HG02623 (cell line): ENCODE measurements around the gene GNAI1.

Experiments
- ATAC-seq: cut with Tn5 transposase; IDR thresholded peaks from one replicate; pipeline ENCODE4 v1.9.1; 2021; ENCODE audit warnings: moderate library complexity; ENCODE audit not compliant: unreplicated experiment

Gene GNAI1

GRCh38 chr7:80134536-80135308 lies at the start of gene GNAI1:
TSS of gene GNAI1 (plus strand) at chr7:80134831. CDS start at chr7:80135161, 330 bp downstream.
- peak; percentile 31 for ATAC-seq

GRCh38 chr7:80087051-80087770 lies 47.4 kb upstream of the GNAI1 start:
- ATAC-seq = no peak

- no peak for ATAC-seq
Measured at GRCh38 chr7:80087771-80088170, 46.9 kb upstream of the GNAI1 start.

- no peak for ATAC-seq
Measured at GRCh38 chr7:80088705-80089104, 45.9 kb upstream of the GNAI1 start.

DNA sequence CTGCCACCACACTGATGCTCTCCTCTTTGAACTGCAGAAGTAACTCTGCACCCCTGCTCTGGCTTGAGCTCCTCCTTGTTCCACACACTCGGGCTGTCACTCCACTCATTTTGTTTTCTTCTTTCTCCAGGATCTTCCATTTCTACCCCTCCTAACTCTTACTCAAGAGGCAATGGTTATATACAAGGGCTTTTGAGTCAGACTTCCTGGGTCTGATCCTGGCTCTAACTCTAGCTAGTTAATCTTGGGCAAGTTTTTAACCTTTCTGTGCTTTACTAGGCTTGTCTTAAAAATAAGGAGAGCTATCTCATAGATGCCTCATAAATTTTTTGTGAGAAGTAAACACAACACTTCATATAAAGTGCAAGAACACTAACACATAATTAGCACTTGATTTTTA lies 45.3 kb upstream of the GNAI1 start:
- no peak for ATAC-seq

GRCh38 chr7:80093349-80093748 lies 41.3 kb upstream of the GNAI1 start:
- no peak for ATAC-seq

GRCh38 chr7:80095545-80095944 lies 39.1 kb upstream of the GNAI1 start:
- ATAC-seq = no peak

DNA sequence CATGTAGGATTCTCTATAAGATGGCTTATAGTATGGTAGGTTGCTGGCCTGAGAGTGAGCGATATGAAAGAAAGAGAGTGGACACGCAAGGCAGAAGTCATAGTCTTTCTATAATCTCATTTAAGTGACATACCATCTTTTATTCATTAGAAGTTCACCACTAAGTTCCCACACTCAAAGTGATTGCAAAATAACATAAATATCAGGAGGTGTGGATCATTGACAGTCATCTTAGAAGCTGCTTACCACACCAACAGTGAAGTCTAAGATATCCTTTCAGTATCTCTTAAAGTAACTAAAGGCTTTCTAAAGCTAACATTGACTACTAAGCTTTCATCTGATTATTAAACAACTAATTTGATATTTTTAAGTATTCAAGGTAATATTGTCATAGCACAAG lies 36.9 kb upstream of the GNAI1 start:
- ATAC-seq = no peak

DNA sequence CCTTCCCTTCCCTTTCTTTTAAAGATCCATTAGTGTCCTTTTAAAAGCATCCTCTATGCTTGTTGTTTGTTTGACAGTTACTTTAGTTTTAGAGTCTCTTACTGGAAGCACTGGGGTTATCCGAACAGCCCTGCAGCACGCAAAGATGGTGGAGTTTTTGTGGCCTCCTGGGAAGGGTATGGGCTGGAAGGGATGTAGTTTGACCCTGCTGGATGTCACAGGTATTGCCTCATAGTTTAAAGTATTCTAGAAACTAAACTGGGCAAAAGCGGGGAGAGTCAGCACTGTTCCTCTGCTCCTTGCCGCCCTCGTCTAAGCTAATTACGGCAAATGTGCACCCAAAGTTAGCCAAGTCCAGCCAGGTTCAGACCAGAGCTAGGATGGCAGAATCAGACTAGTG lies 35.8 kb upstream of the GNAI1 start:
- ATAC-seq = no peak

DNA sequence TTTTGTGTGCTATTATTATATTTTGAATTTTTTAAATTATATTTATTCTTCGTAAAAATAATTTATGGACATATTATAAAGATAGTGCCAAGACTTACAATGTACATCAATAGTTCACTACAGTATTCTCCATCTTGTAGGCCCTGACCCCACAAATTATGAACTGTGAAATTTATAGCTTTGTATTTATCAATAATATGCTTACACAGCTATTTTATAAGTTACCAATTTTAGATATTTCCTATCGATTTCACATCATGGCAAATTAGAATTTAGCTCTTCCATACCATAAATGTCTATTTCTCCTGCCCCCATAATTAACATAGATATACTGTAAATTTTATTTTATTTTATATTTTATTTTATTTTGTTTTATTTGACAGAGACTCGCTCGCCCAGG lies 34.4 kb upstream of the GNAI1 start:
- no peak for ATAC-seq

DNA sequence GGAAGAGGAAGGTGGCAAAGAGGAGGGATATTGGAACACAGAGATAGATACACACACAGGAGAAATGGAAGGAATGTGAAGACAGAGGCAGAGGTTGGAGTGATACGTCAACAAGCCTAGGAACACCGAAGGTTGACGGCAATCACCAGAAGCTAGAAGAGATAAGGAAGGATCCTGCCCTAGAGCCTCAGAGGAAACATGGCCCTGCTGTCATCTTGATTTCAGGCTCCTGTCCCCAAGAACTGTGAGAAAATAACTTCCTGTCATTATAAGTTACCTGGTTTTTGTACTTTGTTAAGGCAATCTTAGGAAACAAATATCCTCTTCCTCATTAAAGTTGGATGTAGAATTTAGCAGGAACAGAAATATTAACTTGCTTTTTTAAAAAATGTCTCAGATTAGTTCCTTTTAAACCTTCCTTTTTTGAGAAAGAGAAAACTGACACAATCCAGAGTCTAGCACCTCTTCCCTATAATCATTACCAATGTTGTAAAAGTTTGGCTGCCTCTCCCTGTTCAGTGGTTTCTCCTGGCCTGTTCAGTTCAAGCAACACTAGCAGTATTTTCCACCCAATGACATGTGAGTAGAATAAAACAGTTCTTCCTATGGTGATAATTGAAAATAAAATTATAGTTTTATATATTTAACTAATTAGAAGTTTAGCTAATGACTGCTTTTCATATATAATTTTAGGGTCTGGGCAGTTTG lies 28.8 kb upstream of the GNAI1 start:
- no peak for ATAC-seq

DNA sequence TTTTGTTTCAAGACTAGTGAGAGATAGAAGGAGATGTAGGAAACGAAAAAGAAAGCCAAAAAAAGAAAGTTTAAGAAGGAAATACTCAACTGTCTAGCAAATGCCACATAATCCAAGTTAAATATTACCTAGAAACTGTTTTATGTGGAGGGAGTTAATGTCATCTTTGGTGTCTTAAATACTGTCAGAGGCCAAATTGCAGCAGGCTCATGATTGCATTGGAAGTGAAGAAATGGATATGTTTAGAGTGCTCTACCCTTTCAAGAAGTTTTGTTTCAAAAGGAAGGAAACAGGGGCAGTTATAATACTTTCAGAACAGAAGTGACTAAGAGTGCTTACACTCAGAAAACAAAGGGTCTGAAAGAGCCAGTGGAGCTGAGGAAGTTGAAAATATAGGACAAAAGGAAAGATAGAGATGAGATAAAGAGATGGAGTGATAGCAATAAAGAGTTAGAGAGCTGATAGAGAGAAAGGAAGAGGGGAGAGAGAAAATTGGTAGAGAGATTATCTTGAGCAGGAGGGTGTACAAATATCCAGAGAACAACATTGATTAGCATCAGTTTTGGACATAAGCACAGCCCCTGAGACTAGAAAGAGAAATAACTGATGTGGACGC lies 28.0 kb upstream of the GNAI1 start:
- ATAC-seq = no peak

DNA sequence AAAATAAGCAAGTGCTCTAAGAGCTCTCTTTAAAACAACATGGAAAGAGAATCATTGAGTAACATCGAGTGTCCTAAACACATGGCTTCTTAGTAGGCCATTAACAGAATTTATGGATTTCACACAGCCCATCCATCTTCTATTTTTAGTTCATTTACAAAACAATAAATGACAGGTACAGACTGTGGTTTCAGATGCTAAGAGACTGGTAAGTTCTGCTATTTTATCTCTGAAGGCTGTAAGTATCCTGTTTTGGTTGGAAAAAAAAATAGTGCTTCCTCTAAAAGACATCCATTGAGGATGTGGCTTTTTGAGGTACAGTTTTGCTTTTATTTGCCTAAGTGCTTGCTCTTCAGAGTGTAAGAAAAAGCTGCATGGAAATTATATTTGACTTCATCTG lies 27.4 kb upstream of the GNAI1 start:
- no peak for ATAC-seq

GRCh38 chr7:80110376-80110775 lies 24.3 kb upstream of the GNAI1 start:
- ATAC-seq = no peak

- no peak for ATAC-seq
Measured at GRCh38 chr7:80114159-80114558, 20.5 kb upstream of the GNAI1 start.

DNA sequence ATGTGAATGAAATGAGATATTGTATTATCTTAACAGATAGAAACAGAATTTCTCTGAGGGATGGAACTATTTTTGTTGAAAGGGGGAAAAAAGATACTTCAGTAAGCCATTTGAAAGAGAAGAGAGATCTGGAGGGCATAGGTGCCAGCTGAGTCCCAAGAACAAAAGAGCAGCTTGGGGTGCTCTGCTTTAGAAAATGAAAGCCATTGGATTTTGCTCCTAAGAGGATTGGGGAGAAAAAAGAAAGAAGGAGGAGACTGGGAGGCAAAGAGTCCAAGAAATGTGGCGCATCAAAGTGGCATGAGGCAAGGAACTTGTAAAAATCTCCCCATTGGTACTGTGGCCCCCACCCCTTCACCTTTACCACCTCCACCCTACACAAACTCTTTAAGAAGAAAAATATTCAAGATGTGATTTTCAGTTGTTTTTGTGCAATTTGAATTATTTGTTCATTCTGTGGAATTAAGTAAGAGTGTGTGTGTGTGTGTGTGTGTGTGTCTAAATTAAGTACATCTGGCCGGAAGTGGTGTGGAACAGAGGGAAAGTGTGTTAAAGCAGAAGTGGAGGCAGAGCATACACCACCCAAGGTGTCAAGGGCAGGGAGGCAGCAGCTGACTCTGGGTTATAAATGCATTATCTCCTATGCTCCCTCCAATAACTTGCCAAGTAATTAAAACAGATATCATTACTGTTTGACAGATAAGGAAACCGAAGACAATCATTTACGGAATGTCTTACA lies 9.9 kb upstream of the GNAI1 start:
- no peak for ATAC-seq

DNA sequence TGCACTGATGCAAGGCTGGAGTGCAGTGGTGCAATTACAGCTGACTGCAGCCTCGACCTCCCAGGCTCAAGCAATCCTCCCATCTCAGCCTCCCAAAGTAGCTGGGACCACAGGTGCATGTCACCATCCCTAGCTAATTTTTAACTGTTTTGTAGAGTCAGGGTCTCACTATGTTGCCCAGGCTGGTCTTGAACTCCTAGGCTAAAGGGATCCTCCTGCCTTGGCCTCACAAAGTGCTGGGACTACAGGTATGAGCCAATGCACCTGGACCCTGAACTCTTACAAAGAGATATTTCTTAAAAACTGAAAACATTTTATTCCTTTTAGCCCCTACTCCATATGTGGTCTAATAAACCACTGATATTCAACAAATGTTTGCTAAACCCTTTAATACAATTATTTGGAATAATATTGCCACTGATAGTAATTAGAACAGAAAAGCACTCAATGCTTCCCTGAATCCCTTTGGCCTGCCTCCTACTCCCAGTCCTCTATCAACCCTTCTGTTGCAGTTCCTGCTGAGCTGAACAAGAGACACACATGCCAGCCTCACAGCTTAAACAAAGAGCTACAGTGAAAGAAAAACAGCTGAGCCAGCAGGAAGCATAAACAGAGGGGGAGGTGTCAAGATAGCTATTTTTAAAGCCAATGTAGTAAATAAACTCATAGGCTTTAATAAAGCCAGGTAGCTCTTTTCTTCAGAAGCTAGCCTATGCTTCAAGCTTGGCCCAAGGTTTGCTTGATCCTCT lies 7.0 kb upstream of the GNAI1 start:
- ATAC-seq = no peak

- ATAC-seq = no peak
Measured at GRCh38 chr7:80128918-80129317, 5.7 kb upstream of the GNAI1 start.

GRCh38 chr7:80129785-80130184 lies 4.8 kb upstream of the GNAI1 start:
- no peak for ATAC-seq
